Measurements from ENCODE around the gene TDO2. TPM values are rescaled to one million over a fixed set of nuclear protein-coding genes. Genes with fewer than 3 reads are reported as not detected.
"Not testable (repeated sequence)": the region's sequence is repeated elsewhere in the genome, so short reads cannot be mapped to it uniquely, and the experiment has no call there.

Gene TDO2
- total RNA-seq, 2 experiments from 2014 or later, result not detected

DNA sequence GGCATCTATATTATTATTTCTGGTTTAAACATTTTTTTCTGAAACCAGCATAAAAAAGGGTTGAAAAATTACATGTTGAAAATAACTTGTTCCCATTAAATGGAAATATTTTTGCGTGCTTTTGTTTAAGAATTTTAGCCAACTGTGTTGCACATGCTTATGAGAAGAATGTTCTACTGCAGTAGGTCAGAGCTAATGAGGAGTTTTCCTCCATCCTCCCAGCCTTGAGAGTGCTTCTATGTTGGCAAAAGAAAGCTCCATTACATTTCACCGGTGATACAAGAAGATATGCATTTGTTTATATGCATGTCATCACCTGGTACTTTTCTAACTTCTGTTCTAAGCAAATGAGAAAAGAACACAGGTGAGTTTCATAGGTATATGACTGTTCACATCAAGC, 13.6 kb upstream of the TDO2 start:
- no peak overlapping the region for H3K4me3 Mint-ChIP-seq
- H3K27ac Mint-ChIP-seq, result no peak overlapping the region
- no peaks in the 10 kb centered on the region for H3K27me3 Mint-ChIP-seq
- no peaks in the 10 kb centered on the region for H3K9me3 Mint-ChIP-seq
- ChIA-PET CTCF (no interaction called here), POLR2A (no interaction called here)
- H3K36me3 Mint-ChIP-seq (ENCODE audit: low read depth), result no peaks in the 10 kb centered on the region
- H3K4me1 Mint-ChIP-seq, result no peaks in the 10 kb centered on the region
- no peak for DNase-seq

DNA sequence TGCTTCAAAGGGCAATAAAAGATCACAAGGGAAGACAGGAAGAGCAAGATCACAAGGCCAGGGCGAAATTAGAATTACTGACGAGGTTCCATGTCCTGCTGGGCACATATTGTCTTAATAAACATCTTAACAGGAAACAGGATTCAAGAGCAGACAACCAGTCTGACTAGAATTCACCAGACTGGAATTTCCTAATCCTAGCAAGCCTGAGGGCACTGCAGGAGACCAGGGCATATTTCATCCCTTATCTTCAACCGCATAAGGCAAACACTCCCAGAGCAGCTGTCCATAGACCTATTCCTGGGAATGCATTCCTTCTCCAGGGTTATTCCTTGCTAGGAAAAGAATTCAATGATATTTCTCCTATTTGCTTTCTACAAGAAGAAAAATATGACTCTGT, 12.4 kb upstream of the TDO2 start:
- ChIA-PET POLR2A (no interaction called here), CTCF (no interaction called here)
- no peaks in the 10 kb centered on the region for H3K9me3 Mint-ChIP-seq
- no peaks in the 10 kb centered on the region for H3K4me1 Mint-ChIP-seq
- H3K36me3 Mint-ChIP-seq (ENCODE audit: low read depth), result no peaks in the 10 kb centered on the region
- H3K4me3 Mint-ChIP-seq, result no peak overlapping the region
- H3K27ac Mint-ChIP-seq, result no peak overlapping the region
- DNase-seq, result no peak
- H3K27me3 Mint-ChIP-seq, result no peaks in the 10 kb centered on the region

DNA sequence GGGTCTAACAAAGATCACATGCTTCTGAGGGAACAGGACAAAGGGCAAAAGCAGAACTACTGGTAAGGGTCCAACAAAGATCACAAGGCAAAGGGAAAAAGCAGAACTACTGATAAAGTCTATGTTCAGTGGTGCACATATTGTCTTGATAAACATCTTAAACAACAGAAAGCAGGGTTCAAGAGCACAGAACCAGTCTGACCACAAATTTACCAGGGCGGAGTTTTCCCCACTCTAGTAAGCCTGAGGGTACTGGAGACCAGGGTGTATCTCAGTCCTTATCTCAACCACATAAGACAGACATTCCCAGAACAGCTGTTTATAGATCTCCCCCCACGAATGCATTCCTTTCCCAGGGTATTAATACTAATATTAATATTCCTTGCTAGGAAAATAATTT, 5.1 kb upstream of the TDO2 start:
- CTCF ChIA-PET; H3K4me3 Mint-ChIP-seq; POLR2A ChIA-PET; H3K4me1 Mint-ChIP-seq; DNase-seq; H3K36me3 Mint-ChIP-seq (ENCODE audit: low read depth); H3K27ac Mint-ChIP-seq; H3K9me3 Mint-ChIP-seq; H3K27me3 Mint-ChIP-seq: not testable (repeated sequence)

DNA sequence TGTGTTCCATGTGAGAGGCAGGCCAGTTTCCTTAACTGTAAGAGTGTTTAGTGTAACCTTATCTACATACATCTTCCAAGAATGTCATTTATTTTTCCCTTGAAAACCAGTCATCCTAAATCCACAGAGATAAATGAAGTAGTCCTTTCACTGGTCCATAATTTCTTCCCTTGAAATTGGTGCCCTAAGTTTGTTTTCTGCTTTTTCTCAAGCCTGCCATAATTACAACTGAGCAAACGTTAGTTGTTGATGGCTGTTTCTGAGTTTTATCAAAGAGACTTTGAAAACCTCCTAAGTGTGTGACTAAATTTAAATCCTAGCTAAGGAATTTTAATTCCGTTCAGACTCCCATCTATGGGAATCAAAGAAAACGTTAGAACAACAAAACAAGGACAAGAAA, 3.6 kb upstream of the TDO2 start:
- ChIA-PET POLR2A (no interaction called here), CTCF (no interaction called here)
- H3K4me1 Mint-ChIP-seq, result no peaks in the 10 kb centered on the region
- no peak for DNase-seq
- H3K27me3 Mint-ChIP-seq, result no peaks in the 10 kb centered on the region
- H3K4me3 Mint-ChIP-seq, result no peak overlapping the region
- no peak overlapping the region for H3K27ac Mint-ChIP-seq
- H3K36me3 Mint-ChIP-seq (ENCODE audit: low read depth), result no peaks in the 10 kb centered on the region
- no peaks in the 10 kb centered on the region for H3K9me3 Mint-ChIP-seq

DNA sequence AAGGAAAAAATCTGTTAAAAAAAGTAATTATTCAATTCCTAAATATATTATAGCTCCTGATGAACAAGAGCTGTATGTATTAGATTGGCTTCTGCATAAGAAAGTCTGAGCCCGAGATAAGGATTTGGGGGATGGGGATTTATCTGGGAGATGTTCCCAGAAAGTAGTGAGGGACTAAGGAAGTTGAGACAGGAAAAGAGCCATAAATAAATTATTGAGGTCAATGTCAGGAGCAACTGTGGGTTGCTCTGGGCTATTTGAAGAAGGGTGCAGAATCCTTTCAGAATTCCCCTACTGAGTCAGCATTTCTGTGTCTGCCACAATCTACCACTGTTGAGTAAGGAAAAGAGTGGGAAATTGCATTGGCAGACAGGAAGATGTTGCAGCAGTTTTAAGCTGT, 3.1 kb upstream of the TDO2 start:
- Mint-ChIP-seq H3K36me3 (ENCODE audit: low read depth) (no peaks in the 10 kb centered on the region), H3K4me1 (no peaks in the 10 kb centered on the region), H3K9me3 (no peaks in the 10 kb centered on the region), H3K27ac (no peak overlapping the region), H3K27me3 (no peaks in the 10 kb centered on the region), H3K4me3 (no peak overlapping the region)
- DNase-seq, result no peak
- POLR2A ChIA-PET, result no interaction called here
- CTCF ChIA-PET, result no interaction called here

DNA sequence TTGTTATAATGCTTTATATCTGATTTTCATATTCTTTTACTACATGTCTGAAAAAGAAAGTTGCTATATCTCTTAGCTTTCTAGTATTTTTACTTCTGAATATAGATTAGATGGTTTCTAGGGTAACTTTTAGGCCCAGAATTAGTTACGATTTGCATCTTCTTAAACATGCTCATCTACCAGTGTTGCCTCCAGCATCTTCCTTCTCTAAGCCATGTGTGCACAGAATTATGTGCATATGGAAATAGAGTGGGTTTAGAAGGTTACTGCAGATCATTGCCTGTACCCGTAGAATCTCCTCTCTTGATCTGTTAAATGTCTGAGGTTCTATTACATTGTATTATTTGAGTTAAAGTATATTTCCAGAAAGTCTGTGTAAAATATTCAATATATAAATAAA, 2.5 kb upstream of the TDO2 start:
- no peak overlapping the region for H3K27ac Mint-ChIP-seq
- ChIA-PET POLR2A (no interaction called here), CTCF (no interaction called here)
- no peak for DNase-seq
- no peaks in the 10 kb centered on the region for H3K9me3 Mint-ChIP-seq
- H3K4me3 Mint-ChIP-seq, result no peak overlapping the region
- no peaks in the 10 kb centered on the region for H3K27me3 Mint-ChIP-seq
- H3K4me1 Mint-ChIP-seq, result no peaks in the 10 kb centered on the region
- H3K36me3 Mint-ChIP-seq (ENCODE audit: low read depth), result no peaks in the 10 kb centered on the region

DNA sequence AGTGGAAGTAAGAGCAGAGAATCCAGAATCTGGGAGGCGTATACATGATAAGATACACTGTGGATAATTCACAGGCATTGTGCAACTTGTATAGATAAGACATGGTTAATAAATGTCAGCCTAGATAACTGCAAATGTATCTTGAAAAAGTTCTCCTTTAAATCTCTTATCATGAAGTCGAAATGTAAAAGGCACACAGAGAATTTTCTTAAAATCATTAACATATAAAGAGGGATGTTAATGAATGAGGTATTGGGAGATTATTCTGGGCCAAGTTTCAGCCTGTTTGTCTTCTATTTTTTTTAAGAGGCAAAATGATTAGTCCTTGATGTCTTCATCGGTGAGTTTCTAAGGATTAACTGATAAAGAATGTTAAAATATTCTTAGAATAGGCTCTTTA, 835 bp downstream of the TDO2 start:
- POLR2A ChIA-PET, result no interaction called here
- CTCF ChIA-PET, result no interaction called here

DNA sequence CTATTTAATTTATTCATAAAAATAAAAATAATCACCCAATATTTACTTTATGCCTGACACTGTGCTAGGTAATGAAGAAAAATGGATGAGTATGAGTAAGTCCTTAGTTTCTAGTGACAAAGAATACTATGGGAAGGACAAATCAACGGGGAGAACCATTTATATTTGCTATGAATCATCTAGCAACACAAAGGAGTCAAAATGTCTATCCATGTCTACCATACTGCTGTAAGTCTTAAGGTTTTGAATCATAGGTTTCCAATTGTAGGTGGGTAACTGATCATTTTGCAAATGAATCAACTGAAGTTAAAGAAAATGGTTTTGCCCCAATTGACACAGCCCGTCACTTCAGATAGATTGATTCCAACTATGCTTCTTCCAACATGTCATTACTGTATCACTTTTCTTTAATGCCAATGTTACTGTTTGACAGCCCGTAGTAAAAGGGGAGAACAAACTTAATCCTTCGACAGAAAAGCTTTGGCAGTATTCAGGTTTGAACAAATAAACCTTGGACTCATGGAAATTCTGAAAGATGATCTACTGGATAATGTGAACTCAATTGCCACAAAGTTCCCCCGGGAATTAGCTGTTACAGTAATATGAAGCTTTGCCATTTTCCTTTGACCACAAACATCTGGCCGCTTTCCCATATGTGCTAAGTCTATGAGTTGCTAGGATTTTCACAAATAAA, 3.2 kb downstream of the TDO2 start:
- no peak for DNase-seq
- ChIA-PET CTCF (no interaction called here), POLR2A (no interaction called here)
- no peaks in the 10 kb centered on the region for H3K9me3 Mint-ChIP-seq
- peaks cover 8% of the 10 kb centered on the region for H3K4me1 Mint-ChIP-seq
- H3K4me3 Mint-ChIP-seq, result no peak overlapping the region
- no peak overlapping the region for H3K27ac Mint-ChIP-seq
- no peaks in the 10 kb centered on the region for H3K36me3 Mint-ChIP-seq (ENCODE audit: low read depth)
- no peaks in the 10 kb centered on the region for H3K27me3 Mint-ChIP-seq

More for the DNA sequence above, 835 bp downstream of the TDO2 start:
- no peak for DNase-seq
- H3K4me3 Mint-ChIP-seq, result no peak overlapping the region
- H3K27ac Mint-ChIP-seq, result no peak overlapping the region
- H3K4me1 Mint-ChIP-seq, result peaks cover 6% of the 10 kb centered on the region
- no peaks in the 10 kb centered on the region for H3K36me3 Mint-ChIP-seq (ENCODE audit: low read depth)
- H3K9me3 Mint-ChIP-seq, result no peaks in the 10 kb centered on the region
- no peaks in the 10 kb centered on the region for H3K27me3 Mint-ChIP-seq

DNA sequence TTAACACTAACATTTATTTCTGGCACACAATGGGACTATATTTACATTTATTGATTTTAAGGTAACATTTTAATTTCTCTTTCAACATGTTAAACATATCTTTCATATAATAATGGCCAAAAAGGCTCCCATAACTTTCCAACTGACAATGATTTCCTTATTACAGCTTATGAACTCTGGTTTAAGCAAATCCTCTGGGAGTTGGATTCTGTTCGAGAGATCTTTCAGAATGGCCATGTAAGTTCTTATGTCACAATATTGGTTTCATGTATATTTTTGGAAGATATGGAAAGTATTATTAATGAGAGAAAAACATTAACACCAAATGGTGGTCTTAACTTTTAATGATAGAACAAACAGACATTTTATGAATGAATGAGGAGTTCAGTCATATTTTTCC, 4.1 kb downstream of the TDO2 start:
- H3K27me3 Mint-ChIP-seq, result no peaks in the 10 kb centered on the region
- H3K4me3 Mint-ChIP-seq, result no peak overlapping the region
- no peaks in the 10 kb centered on the region for H3K36me3 Mint-ChIP-seq (ENCODE audit: low read depth)
- no peaks in the 10 kb centered on the region for H3K9me3 Mint-ChIP-seq
- ChIA-PET CTCF (no interaction called here), POLR2A (no interaction called here)
- H3K4me1 Mint-ChIP-seq, result peaks cover 14% of the 10 kb centered on the region
- H3K27ac Mint-ChIP-seq, result no peak overlapping the region
- DNase-seq, result no peak

DNA sequence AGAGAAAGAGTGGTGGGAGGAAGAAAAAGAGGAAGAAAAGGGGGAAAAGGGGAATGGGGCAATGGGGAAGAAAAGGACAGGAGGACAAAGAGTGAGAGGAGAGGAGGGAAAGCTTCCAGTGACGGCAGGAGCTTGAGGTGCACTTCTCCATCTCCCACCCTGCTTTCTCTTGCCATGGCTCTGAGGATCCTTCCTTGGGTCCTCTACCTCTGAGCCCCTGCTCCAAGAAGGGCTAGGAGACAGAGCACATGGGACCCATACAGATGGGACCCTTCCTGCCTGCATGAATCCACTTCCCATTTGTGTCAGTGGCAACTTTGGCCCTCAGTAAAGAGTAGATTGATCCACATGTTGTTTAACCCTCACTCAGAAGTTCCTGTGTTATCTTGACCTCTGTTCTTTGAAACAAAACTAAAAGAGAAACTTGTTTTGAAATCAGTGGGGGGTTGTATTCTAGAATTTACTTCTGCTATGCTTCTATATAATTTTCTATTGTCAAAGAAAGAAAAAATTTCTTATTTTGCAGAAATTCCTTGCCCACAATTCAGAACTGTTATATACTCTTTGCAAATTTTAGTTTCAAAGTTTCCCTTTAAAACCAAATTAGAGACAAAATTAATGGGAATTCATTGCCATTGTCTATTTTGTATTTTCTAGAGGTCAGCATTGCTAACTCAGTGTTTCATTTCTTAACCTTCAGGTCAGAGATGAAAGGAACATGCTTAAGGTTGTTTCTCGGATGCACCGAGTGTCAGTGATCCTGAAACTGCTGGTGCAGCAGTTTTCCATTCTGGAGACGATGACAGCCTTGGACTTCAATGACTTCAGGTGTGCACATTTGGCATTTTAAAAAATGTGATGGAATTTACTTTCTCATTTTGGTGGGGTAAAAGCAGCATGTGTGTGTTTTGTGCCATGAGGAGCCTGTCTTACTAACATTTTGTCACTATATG, 5.0 kb downstream of the TDO2 start:
- ChIA-PET CTCF (no interaction called here), POLR2A (no interaction called here)
- Mint-ChIP-seq H3K36me3 (ENCODE audit: low read depth) (no peaks in the 10 kb centered on the region), H3K9me3 (no peaks in the 10 kb centered on the region), H3K4me1 (peaks cover 17% of the 10 kb centered on the region), H3K27me3 (no peaks in the 10 kb centered on the region), H3K27ac (no peak overlapping the region), H3K4me3 (no peak overlapping the region)
- DNase-seq, result no peak

DNA sequence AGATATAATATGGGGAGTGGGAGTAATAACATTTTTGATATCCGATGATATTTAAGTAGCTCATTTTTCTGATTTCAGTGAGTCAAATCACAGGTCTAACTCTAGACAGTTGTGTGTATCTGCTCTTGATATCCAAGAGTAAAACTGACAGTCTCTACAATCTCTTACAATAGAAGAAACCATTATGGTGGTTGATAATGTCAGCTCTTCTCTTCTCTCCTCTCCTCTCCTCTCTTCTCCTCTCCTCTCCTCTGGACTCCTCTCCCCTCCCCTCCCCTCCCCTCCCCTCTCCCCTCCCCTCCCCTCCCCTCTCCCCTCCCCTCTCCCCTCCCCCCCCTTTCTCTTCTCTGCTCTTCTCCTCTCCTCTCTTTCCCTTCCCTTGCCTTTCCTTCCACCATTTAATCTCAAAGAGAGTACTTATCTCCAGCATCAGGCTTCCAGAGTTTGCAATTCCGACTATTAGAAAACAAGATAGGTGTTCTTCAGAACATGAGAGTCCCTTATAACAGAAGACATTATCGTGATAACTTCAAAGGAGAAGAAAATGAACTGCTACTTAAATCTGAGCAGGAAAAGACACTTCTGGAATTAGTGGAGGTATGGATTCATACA, 6.2 kb downstream of the TDO2 start:
- no peaks in the 10 kb centered on the region for H3K36me3 Mint-ChIP-seq (ENCODE audit: low read depth)
- POLR2A ChIA-PET, result interaction anchor here (1.4 kb wide), 1 partner anchor 43 kb away, joined by 3 read pairs; no protein-coding TSS in a partner anchor
- H3K4me3 Mint-ChIP-seq, result no peak overlapping the region
- no peak overlapping the region for H3K27ac Mint-ChIP-seq
- no peaks in the 10 kb centered on the region for H3K27me3 Mint-ChIP-seq
- H3K4me1 Mint-ChIP-seq, result peaks cover 17% of the 10 kb centered on the region
- CTCF ChIA-PET, result no interaction called here
- no peak for DNase-seq
- no peaks in the 10 kb centered on the region for H3K9me3 Mint-ChIP-seq

DNA sequence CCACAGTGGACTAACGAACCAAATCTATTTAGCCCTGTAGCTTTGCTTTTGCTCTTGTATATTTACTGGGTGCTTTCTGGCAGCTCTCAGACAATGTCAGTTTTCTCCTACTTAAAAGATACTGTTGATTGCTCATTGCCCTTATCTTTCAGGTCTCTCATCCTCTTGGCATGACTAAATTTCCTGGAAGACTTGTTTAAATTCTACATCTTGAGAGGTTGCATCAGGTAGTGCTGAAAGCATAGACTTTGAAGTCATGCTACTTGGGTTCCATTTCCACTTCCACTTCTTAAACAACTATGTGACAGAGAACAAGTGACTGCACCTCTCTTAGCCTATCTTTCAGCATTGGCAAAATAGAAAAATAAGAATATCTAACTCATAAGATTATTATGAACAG, 8.4 kb downstream of the TDO2 start:
- Mint-ChIP-seq H3K4me3 (no peak overlapping the region), H3K27me3 (no peaks in the 10 kb centered on the region), H3K9me3 (no peaks in the 10 kb centered on the region), H3K27ac (no peak overlapping the region), H3K36me3 (ENCODE audit: low read depth) (no peaks in the 10 kb centered on the region), H3K4me1 (peaks cover 17% of the 10 kb centered on the region)
- POLR2A ChIA-PET, result interaction anchor here (1.2 kb wide), 1 partner anchor 41 kb away, joined by 3 read pairs; no protein-coding TSS in a partner anchor
- CTCF ChIA-PET, result interaction anchor here (1.3 kb wide), 1 partner anchor 42 kb away, joined by 3 read pairs; the partner anchor contains the start of gene CTSO
- no peak for DNase-seq

DNA sequence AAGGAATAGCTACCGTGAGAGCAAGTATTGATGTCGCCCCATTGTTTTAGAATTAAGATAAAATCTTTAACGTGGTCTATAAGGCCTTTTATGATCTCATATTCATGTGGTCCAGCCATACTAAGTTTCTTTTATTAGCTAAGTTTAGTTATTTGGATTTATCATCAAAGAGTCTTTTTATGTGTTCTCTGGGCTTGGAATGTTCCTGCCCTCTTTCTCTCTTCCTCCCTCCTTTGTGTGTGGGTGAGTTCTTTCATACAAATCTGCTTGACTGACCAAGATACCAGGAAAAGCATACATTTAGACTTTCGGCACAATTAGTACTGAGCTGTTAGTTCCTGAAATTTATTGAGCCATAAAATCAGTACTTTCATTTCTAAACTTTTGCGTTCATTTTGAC, 11.3 kb downstream of the TDO2 start:
- Mint-ChIP-seq H3K4me1 (peaks cover 9% of the 10 kb centered on the region), H3K27ac (no peak overlapping the region), H3K9me3 (no peaks in the 10 kb centered on the region), H3K36me3 (ENCODE audit: low read depth) (no peaks in the 10 kb centered on the region), H3K27me3 (peaks cover 3% of the 10 kb centered on the region), H3K4me3 (no peak overlapping the region)
- DNase-seq, result no peak
- ChIA-PET CTCF (no interaction called here), POLR2A (no interaction called here)
